SK-N-MC (cell line): ENCODE results near the gene ZNFX1.

ENCODE experiments used
- EZH2 ChIP-seq: fragments of 200-600 bp; sonication (generic); IDR thresholded peaks from one replicate; pipeline ENCODE4 v1.6.1; 2017; ENCODE audit warnings: antibody characterized with exemption
- POLR2AphosphoS5 ChIP-seq: IDR thresholded peaks from 2 replicates; pipeline ENCODE4 v1.6.1; 2012; ENCODE audit warnings: mild to moderate bottlenecking, low read depth, low read length, borderline replicate concordance

- TF ChIP-seq EZH2, result no peak
- no peak for TF ChIP-seq POLR2AphosphoS5
These were observed 15.4 kb downstream of the ZNFX1 start for GRCh38 chr20:49262444-49262843.
